Activated T-cell treated with anti-CD3 and anti-CD28 coated beads, Interleukin-2, amount 50 U/mL, for 24 hours (primary cell): ENCODE data around the gene TLK2.
"Not testable (repeated sequence)": the region's sequence is repeated elsewhere in the genome, so short reads cannot be mapped to it uniquely, and the experiment has no call there.

Source experiments
- DNase-seq: peaks from one replicate; pipeline ENCODE4 v3.0.0-alpha.2; 2020
- H3K27ac Mint-ChIP-seq: 2 replicates; pipeline ENCODE4 v1.8.0; 2020; ENCODE audit warnings: mild to moderate bottlenecking, mixed read lengths
- H3K27me3 Mint-ChIP-seq: 2 replicates; pipeline ENCODE4 v1.8.0; 2020; ENCODE audit warnings: mixed read lengths
- H3K36me3 Mint-ChIP-seq: 2 replicates; pipeline ENCODE4 v1.8.0; 2020; ENCODE audit warnings: low read depth, mixed read lengths
- H3K4me1 Mint-ChIP-seq: 2 replicates; pipeline ENCODE4 v1.8.0; 2020; ENCODE audit warnings: low read depth, mixed read lengths
- H3K4me3 Mint-ChIP-seq: 2 replicates; pipeline ENCODE4 v1.8.0; 2020; ENCODE audit warnings: mild to moderate bottlenecking, moderate library complexity, mixed read lengths
- H3K9me3 Mint-ChIP-seq: 2 replicates; pipeline ENCODE4 v1.8.0; 2020; ENCODE audit warnings: mixed read lengths

The TLK2 gene

GRCh38 chr17:62507191-62507836, 28.7 kb downstream of the TLK2 start:
- not testable (repeated sequence) for H3K9me3 Mint-ChIP-seq, DNase-seq, H3K4me3 Mint-ChIP-seq, H3K27me3 Mint-ChIP-seq
- Mint-ChIP-seq H3K4me1 (peaks cover 49% of the 10 kb centered on the region), H3K27ac (peak overlapping the region; percentile 31), H3K36me3 (peaks cover 15% of the 10 kb centered on the region)

GRCh38 chr17:62510247-62510819, 31.7 kb downstream of the TLK2 start:
- not testable (repeated sequence) for H3K9me3 Mint-ChIP-seq, H3K4me3 Mint-ChIP-seq, DNase-seq, H3K27me3 Mint-ChIP-seq
- peak overlapping the region; percentile 56 for H3K27ac Mint-ChIP-seq
- peaks cover 23% of the 10 kb centered on the region for H3K36me3 Mint-ChIP-seq
- H3K4me1 Mint-ChIP-seq, result peaks cover 49% of the 10 kb centered on the region

- H3K9me3 Mint-ChIP-seq, DNase-seq, H3K4me3 Mint-ChIP-seq, H3K27ac Mint-ChIP-seq, H3K27me3 Mint-ChIP-seq: not testable (repeated sequence)
- Mint-ChIP-seq H3K4me1 (peaks cover 45% of the 10 kb centered on the region), H3K36me3 (peaks cover 24% of the 10 kb centered on the region)
These were observed 32.4 kb downstream of the TLK2 start for GRCh38 chr17:62511014-62511413.

- H3K4me3 Mint-ChIP-seq, DNase-seq, H3K9me3 Mint-ChIP-seq, H3K27me3 Mint-ChIP-seq, H3K27ac Mint-ChIP-seq: not testable (repeated sequence)
- peaks cover 36% of the 10 kb centered on the region for H3K36me3 Mint-ChIP-seq
- peaks cover 19% of the 10 kb centered on the region for H3K4me1 Mint-ChIP-seq
These were observed 37.8 kb downstream of the TLK2 start for GRCh38 chr17:62516376-62516775.

- DNase-seq, H3K27me3 Mint-ChIP-seq, H3K27ac Mint-ChIP-seq, H3K4me1 Mint-ChIP-seq, H3K4me3 Mint-ChIP-seq, H3K9me3 Mint-ChIP-seq: not testable (repeated sequence)
- H3K36me3 Mint-ChIP-seq, result peaks cover 60% of the 10 kb centered on the region
These were observed 42.7 kb downstream of the TLK2 start for GRCh38 chr17:62521295-62521694.

- not testable (repeated sequence) for H3K27me3 Mint-ChIP-seq, H3K9me3 Mint-ChIP-seq, H3K27ac Mint-ChIP-seq, H3K4me3 Mint-ChIP-seq, H3K4me1 Mint-ChIP-seq, DNase-seq
- peaks cover 71% of the 10 kb centered on the region for H3K36me3 Mint-ChIP-seq
These were observed 45.5 kb downstream of the TLK2 start for GRCh38 chr17:62524077-62524476.

- H3K4me3 Mint-ChIP-seq, H3K9me3 Mint-ChIP-seq, H3K27ac Mint-ChIP-seq, H3K4me1 Mint-ChIP-seq, H3K27me3 Mint-ChIP-seq, DNase-seq: not testable (repeated sequence)
- H3K36me3 Mint-ChIP-seq, result peaks cover 76% of the 10 kb centered on the region
These were observed 46.7 kb downstream of the TLK2 start for GRCh38 chr17:62525317-62525716.

- H3K4me3 Mint-ChIP-seq, DNase-seq, H3K27ac Mint-ChIP-seq, H3K27me3 Mint-ChIP-seq, H3K9me3 Mint-ChIP-seq: not testable (repeated sequence)
- Mint-ChIP-seq H3K36me3 (peaks cover 59% of the 10 kb centered on the region), H3K4me1 (peaks cover 10% of the 10 kb centered on the region)
These were observed 52.3 kb downstream of the TLK2 start for GRCh38 chr17:62530936-62531335.

GRCh38 chr17:62536557-62536956, 57.9 kb downstream of the TLK2 start:
- not testable (repeated sequence) for H3K9me3 Mint-ChIP-seq, H3K4me3 Mint-ChIP-seq, H3K27me3 Mint-ChIP-seq, DNase-seq, H3K27ac Mint-ChIP-seq, H3K4me1 Mint-ChIP-seq
- H3K36me3 Mint-ChIP-seq, result peaks cover 61% of the 10 kb centered on the region

- H3K36me3 Mint-ChIP-seq, result peaks cover 79% of the 10 kb centered on the region
These were observed 62.4 kb downstream of the TLK2 start for GRCh38 chr17:62541073-62541472.

GRCh38 chr17:62543278-62543775, 64.7 kb downstream of the TLK2 start:
- H3K27me3 Mint-ChIP-seq, DNase-seq, H3K4me1 Mint-ChIP-seq, H3K4me3 Mint-ChIP-seq, H3K27ac Mint-ChIP-seq, H3K9me3 Mint-ChIP-seq: not testable (repeated sequence)
- peaks cover 72% of the 10 kb centered on the region for H3K36me3 Mint-ChIP-seq

More at GRCh38 chr17:62541073-62541472, 62.4 kb downstream of the TLK2 start:
- not testable (repeated sequence) for H3K27ac Mint-ChIP-seq, H3K4me1 Mint-ChIP-seq, H3K27me3 Mint-ChIP-seq, DNase-seq, H3K9me3 Mint-ChIP-seq, H3K4me3 Mint-ChIP-seq

GRCh38 chr17:62546066-62546465, 67.4 kb downstream of the TLK2 start:
- not testable (repeated sequence) for H3K9me3 Mint-ChIP-seq
- peaks cover 54% of the 10 kb centered on the region for H3K36me3 Mint-ChIP-seq

GRCh38 chr17:62552851-62553659, 74.4 kb downstream of the TLK2 start:
- not testable (repeated sequence) for H3K9me3 Mint-ChIP-seq, H3K27me3 Mint-ChIP-seq, DNase-seq, H3K4me1 Mint-ChIP-seq
- Mint-ChIP-seq H3K36me3 (peaks cover 34% of the 10 kb centered on the region), H3K27ac (peak overlapping the region; percentile 89), H3K4me3 (peak overlapping the region; percentile 41)

More at GRCh38 chr17:62546066-62546465, 67.4 kb downstream of the TLK2 start:
- not testable (repeated sequence) for DNase-seq, H3K4me3 Mint-ChIP-seq, H3K4me1 Mint-ChIP-seq, H3K27me3 Mint-ChIP-seq, H3K27ac Mint-ChIP-seq

- not testable (repeated sequence) for H3K4me3 Mint-ChIP-seq, DNase-seq, H3K27ac Mint-ChIP-seq, H3K9me3 Mint-ChIP-seq, H3K27me3 Mint-ChIP-seq, H3K4me1 Mint-ChIP-seq
- H3K36me3 Mint-ChIP-seq, result peaks cover 61% of the 10 kb centered on the region
These were observed 78.9 kb downstream of the TLK2 start for GRCh38 chr17:62557532-62557931.

GRCh38 chr17:62558941-62559340, 80.3 kb downstream of the TLK2 start:
- DNase-seq, H3K4me3 Mint-ChIP-seq: not testable (repeated sequence)
- H3K36me3 Mint-ChIP-seq, result peaks cover 69% of the 10 kb centered on the region

More at GRCh38 chr17:62558941-62559340, 80.3 kb downstream of the TLK2 start:
- not testable (repeated sequence) for H3K27ac Mint-ChIP-seq, H3K27me3 Mint-ChIP-seq, H3K9me3 Mint-ChIP-seq
- H3K4me1 Mint-ChIP-seq, result peaks cover 10% of the 10 kb centered on the region
